GM21360 (cell line): Measurements from ENCODE around the gene PSD4.

ENCODE experiments used
- ATAC-seq: cut with Tn5 transposase; IDR thresholded peaks from one replicate; pipeline ENCODE4 v1.9.1; 2021; ENCODE audit warnings: mild to moderate bottlenecking, moderate library complexity; ENCODE audit not compliant: unreplicated experiment

The PSD4 gene

GRCh38 chr2:113235347-113236226, 61.8 kb downstream of the PSD4 start:
- ATAC-seq = peak; percentile 82

GRCh38 chr2:113236367-113237159, 62.8 kb downstream of the PSD4 start:
- ATAC-seq = no peak

GRCh38 chr2:113237604-113238160, 63.9 kb downstream of the PSD4 start:
- ATAC-seq = no peak

GRCh38 chr2:113238871-113239839, 65.4 kb downstream of the PSD4 start:
- ATAC-seq = no peak

- ATAC-seq = no peak
Observed at GRCh38 chr2:113240150-113240914, 66.6 kb downstream of the PSD4 start.

GRCh38 chr2:113240915-113241911, 67.4 kb downstream of the PSD4 start:
- no peak for ATAC-seq

GRCh38 chr2:113242327-113242726, 68.6 kb downstream of the PSD4 start:
- no peak for ATAC-seq

- ATAC-seq = no peak
Observed at GRCh38 chr2:113245276-113245711, 71.5 kb downstream of the PSD4 start.

- no peak for ATAC-seq
Observed at GRCh38 chr2:113246606-113247005, 72.8 kb downstream of the PSD4 start.

GRCh38 chr2:113248997-113249770, 75.4 kb downstream of the PSD4 start:
- peak; percentile 51 for ATAC-seq

GRCh38 chr2:113251118-113251517, 77.3 kb downstream of the PSD4 start:
- ATAC-seq = no peak

GRCh38 chr2:113252047-113252590, 78.3 kb downstream of the PSD4 start:
- ATAC-seq = no peak

- ATAC-seq = no peak
Observed at GRCh38 chr2:113253453-113253852, 79.7 kb downstream of the PSD4 start.

GRCh38 chr2:113255140-113256070, 81.6 kb downstream of the PSD4 start:
- ATAC-seq = no peak

GRCh38 chr2:113257516-113258264, 83.9 kb downstream of the PSD4 start:
- ATAC-seq = no peak
